IPS-20b (cell line): Measurements from ENCODE around the gene SETD9.

ENCODE experiments used
- H3K27ac ChIP-seq: one replicate; pipeline ENCODE4 v1.5.1; 2013; ENCODE audit warnings: low read length
- H3K27me3 ChIP-seq: 2 replicates; pipeline ENCODE4 v1.6.1; 2013; ENCODE audit warnings: mild to moderate bottlenecking, low read length, inconsistent platforms; ENCODE audit not compliant: insufficient read depth
- H3K36me3 ChIP-seq: 2 replicates; pipeline ENCODE4 v1.6.1; 2013; ENCODE audit warnings: low read depth, mild to moderate bottlenecking, inconsistent platforms, low read length, moderate library complexity; ENCODE audit not compliant: insufficient read depth
- H3K4me1 ChIP-seq: 2 replicates; pipeline ENCODE4 v1.6.1; 2013; ENCODE audit warnings: mild to moderate bottlenecking, control low read depth, inconsistent platforms, low read length, moderate library complexity; ENCODE audit not compliant: insufficient read depth
- H3K4me3 ChIP-seq: 2 replicates; pipeline ENCODE4 v1.5.1; 2013; ENCODE audit warnings: mild to moderate bottlenecking, low read length, inconsistent platforms
- H3K9ac ChIP-seq: 2 replicates; pipeline ENCODE4 v1.6.1; 2013; ENCODE audit warnings: low read depth, mild to moderate bottlenecking, inconsistent platforms, low read length, moderate library complexity
- H3K9me3 ChIP-seq: 2 replicates; pipeline ENCODE4 v1.6.1; 2013; ENCODE audit warnings: mild to moderate bottlenecking, low read depth, low read length, inconsistent platforms; ENCODE audit not compliant: insufficient read depth

The SETD9 gene

GRCh38 chr5:56964173-56964572 is 54.8 kb downstream of the SETD9 start:
- Histone ChIP-seq H3K27me3 (no peaks in the 10 kb centered on the region), H3K4me1 (no peaks in the 10 kb centered on the region), H3K27ac (no peak overlapping the region), H3K9ac (no peak overlapping the region), H3K4me3 (no peak overlapping the region), H3K9me3 (no peaks in the 10 kb centered on the region), H3K36me3 (no peaks in the 10 kb centered on the region)
